ENCODE data around the gene PHF20.
"Not testable (repeated sequence)": the region's sequence is repeated elsewhere in the genome, so short reads cannot be mapped to it uniquely, and the experiment has no call there.

Gene PHF20

DNA sequence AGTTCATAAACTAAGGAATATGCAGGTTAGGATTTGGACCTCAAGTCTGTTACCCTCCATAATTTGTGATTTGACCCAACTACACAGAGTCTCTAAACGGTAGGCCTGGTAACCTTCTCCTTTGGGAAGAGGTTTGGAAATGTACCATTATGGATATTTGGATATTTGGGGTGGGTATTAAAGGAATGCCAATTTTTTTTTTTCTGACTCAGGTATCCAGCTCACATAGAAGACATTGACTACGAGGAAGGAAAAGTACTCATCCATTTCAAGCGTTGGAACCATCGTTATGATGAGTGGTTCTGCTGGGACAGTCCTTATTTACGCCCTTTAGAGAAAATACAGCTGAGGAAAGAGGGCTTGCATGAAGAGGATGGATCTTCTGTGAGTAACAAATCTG, 70.5 kb downstream of the PHF20 start:
- DNase-seq: no peak

DNA sequence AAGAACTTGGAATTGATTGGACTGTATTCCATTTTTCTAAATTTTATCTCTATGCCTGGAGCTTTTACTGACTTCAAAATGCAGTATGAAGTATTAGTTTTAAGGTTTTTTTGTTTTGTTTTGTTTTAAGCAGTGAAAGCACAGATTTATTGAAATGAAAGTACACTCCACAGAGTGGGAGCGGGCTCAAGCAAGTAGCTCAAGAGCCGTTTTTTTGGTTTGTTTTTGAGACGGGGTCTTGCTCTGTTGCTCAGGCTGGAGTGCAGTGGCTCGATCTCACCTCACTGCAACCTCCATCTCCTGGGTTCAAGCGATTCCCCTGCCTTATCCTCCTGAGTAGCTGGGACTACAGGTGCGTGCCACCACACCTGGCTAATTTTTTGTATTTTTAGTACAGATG, 72.1 kb downstream of the PHF20 start:
- DNase-seq: not testable (repeated sequence)

DNA sequence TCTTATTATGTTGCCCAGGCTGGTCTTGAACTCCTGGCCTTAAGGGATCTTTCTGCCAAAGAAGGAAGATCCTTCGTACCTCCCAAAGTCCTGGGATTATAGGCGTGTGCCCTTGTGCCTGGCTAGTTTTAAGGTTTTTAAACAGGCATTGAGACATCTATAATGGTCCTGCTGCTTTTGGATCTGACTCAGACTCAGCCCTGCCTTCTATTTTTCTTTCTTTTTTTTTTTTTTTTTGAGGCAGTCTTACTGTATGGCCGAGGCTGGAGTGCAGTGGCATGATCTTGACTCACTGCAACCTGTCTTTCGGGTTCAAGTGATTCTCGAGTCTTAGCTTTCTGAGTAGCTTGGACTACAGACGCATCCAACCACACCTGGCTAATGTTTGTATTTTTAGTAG, 73.7 kb downstream of the PHF20 start:
- no peak for DNase-seq

DNA sequence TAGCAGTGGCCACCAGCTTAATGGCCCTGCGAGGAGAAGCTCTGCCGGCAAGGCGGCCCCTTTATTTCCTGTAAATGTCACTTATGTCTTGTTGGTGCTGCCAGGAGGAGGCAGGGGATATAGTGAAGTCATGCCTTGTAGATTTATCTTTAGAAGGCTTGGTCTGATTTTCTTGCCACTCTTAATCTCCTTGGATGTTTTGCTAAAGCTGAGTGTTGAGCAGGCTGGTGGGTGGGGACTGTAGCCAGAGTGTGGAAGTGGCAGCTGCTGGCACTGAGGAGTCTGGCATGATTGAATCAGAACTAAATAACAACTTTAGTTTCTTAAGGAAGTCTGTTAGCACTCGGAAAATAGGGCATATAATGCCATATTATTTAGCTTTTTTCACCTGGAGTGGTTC, 77.9 kb downstream of the PHF20 start:
- DNase-seq: no peak

DNA sequence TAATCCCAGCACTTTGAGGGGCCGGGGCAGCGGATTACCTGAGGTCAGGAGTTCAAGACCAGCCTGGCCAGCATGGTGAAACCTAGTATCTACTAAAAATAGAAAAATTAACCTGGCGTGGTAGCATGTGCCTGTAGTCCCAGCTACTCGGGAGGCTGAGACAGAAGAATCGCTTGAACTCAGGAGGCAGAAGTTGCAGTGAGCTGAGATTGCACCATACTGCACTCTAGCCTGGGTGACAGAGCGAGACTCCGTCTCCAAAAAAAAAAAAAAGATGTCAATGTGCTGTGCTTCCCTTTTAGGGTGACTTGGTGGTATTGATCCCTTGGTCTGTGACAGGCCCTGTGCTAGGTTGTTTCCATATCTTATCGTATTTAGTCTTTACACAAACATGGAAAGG, 79.8 kb downstream of the PHF20 start:
- not testable (repeated sequence) for DNase-seq

DNA sequence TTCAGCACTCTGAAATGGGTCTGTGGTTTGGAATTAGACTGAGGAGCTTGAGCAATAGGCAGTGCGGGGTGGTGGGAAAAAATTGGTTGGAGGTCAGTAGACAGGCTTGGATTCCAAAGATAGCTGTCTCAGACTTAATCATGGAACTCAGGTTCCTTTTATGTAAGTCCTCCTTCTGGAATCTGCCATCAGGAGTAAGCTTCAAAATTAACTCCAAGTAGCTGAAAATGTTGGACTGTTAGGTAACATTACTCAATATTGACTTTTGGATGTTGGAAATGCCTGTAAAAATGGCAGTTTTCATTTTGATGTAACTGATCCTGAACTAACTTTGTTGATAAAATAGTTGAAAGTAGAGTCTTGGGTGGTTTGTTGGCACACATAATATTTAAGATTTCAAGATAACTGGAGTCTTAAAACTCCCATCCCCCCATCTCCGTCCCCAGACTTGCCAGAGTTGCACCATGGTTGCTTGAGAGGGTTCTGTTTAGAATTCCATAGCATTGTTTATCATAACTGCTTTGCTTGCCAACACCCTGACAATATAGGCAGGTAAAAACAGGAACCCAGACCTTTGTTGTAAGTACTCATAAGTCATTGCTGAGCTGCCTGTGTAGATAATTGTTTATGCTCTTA, 83.0 kb downstream of the PHF20 start:
- DNase-seq: no peak

DNA sequence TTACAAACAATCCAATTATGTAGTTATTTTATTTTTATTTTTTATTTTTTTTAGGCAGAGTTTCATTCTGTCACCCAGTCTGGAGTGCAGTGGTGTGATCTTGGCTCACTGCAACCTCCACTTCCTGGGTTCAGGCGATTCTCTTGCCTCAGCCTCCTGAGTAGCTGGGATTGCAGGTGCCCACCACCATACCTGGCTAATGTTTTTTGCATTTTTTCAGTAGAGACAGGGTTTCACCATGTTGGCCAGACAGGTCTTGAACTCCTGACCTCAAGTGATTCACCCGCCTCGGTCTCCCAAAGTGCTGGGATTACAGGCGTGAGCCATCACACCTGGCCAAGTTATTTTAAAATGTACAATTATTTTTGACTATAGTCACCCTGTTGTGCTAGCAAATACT, 83.8 kb downstream of the PHF20 start:
- not testable (repeated sequence) for DNase-seq

DNA sequence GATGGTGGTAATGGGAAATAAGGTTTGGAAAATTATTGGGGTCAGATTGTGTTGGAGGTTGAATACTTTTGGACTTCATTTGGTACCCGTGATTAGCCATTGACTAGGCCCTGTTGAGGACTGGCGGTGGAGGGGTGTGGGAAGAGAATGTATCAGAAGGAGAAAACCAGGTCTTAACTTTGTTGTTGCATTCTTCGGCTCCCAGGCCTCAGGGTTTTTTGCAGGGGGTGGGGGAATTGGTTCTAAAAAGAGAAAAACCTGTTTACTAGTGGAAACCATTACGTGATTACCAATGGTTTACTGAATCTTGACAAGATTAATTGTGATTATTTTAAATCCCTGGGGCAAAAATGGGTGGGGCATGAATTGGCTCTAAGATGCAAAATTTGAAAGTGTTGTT, 85.1 kb downstream of the PHF20 start:
- DNase-seq: no peak

DNA sequence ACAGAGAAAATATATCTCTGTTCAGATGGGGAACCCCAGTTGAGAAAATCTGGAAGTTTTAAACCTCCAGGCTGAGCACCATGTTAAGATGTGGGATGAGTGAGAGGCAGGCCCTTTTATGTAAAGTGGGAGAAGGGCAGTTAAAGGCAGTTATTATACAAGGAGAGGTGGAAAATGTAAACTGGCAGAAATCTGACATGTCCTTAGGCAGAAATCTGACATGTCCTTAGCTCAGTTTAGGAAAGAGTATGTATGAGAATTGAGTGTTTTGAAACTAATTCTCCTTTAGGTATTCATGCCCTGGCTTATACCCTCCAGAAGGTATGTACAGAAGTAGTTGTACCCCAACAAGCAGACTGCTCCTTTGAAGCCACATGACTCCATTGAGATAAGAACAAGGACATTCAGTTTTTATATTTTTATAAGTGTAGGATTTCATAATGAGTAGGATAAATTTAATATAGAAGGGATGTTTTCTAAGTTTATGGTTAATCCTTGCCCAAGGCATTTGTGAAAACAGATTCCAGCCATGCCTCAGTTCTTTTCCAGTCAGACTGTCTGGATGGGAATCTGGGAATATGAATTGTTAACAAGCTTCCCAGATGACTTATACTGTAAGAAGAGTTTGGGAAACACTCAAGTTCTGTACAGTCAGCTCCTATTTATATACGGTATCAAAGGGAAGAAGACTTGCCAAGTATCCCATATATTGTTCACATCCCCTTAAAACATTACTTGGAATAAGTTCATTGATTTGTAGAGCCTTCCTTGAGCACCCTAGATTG, 94.8 kb downstream of the PHF20 start:
- DNase-seq: no peak

DNA sequence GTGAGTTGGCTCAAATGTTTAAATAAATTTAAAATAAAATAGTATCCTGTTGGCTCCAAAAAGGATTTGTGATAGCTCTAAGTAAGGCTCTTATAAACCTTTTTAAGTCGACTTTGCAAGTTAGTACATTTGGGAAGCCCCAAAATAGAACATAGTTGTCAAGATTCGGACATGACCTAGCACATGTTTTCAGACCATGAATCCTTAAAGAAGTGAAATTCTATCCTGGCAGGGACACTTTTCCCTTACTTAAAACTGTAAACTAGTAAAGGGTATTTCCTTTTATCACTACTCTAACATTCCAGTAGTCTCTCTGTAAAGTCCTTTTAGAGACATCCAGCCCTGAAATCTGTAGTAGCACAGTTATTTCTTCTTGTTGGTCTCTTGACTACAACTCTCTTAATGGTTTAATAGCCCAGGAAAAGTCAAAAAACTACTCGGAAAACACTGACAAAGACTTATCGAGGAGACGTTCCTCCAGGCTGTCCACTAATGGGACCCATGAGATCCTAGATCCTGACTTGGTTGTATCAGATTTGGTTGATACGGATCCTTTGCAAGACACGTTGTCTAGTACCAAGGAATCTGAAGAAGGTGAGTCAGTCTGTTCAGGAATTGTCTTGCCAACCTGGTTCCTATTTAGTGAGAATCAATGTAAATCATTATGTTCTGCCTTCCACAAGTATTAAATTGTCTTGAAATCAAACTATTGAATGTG, 98.9 kb downstream of the PHF20 start:
- DNase-seq: no peak

DNA sequence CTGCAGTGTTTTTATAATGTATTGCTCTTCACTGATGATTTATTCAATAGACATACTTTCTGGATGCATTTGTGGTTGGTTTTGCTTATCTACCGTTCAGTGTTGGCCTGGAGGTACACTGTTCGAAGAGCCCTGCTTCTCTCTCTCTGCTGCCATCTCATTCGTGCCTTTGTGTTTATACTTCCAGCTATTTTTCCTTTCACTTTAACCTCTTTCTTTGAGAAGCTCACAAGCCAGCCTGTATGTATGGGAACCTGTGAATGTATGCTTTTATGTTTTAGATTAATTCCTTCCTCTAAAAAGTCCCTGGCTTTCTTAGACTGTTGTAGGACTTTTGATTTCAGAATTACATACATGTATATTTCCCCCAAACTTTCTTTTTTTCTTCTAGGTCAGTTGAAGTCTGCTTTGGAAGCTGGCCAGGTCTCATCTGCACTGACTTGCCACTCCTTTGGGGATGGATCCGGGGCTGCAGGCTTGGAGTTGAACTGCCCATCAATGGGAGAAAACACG, 99.5 kb downstream of the PHF20 start:
- no peak for DNase-seq

DNA sequence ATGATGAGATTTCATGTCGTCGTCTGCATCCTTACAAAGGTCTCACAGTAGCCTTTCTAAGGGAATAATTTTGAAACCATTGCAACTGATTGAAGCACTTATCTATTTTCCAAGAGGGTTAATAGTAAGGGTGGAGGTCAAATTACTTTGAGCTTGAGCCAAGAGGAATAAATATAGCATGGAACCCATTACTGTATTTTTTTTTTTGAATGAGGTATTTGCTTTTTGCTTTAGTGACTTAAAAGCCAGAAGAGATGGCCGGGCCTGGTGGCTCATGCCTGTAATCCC, 104.2 kb downstream of the PHF20 start:
- no peak for DNase-seq

DNA sequence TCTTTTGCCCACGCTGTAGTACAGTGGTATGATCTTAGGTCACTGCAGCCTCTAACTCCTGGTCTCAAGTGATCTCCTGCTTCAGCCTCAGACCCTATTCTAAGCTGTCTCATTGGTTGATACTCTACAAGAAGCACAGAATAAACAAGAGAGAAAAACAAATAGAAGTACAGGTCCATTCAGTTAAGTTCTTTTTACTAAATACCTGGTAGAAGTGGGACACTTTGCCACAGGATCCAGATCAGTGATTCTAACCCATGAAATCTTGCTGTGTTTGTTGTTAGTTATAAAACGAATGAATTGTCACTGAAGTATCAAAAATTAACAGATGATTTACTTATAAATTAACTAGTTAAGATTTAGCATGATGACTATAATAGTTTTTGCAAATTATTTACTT, 105.8 kb downstream of the PHF20 start:
- DNase-seq: no peak

DNA sequence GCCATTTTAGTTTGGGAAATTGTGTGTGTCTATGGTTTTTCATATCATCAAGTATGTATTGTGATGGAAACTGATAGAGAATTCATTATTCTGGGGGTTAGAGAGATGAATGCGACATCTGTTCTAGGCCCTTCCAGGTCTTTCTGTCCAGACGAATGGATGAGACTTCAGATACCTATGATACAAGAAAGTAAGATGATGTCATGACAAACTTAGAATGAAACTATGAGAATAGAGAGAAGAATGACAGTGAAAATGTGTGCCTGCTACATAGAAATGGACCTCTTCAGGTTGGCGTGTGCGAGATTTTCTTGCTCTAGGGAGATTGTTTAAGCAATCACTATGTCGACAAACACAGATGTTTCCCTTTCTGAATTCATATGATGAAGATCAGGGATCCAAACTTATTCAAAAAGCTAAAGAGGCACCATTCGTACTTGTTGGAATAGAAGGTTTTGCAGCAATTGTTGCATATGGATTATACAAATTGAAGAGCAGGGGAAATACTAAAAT, 106.4 kb downstream of the PHF20 start:
- DNase-seq: no peak

DNA sequence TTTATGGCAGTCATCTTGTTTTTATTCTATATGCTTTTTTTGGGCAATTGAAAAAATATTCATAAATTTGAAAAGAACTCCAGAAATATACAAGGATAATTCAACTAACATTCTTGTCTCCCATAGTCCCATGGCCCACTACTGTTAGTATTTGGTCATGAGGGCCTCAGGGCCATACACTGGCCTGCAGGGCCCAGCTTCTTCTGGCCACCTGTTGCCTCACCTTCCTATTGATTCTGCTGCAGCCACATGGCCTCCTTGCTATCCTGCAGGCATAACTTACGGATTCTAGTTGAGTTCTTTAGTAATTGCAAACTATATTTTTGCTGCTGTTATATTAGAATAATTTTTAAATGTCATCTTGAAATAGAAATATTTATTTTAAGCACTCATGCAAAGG, 109.9 kb downstream of the PHF20 start:
- no peak for DNase-seq

DNA sequence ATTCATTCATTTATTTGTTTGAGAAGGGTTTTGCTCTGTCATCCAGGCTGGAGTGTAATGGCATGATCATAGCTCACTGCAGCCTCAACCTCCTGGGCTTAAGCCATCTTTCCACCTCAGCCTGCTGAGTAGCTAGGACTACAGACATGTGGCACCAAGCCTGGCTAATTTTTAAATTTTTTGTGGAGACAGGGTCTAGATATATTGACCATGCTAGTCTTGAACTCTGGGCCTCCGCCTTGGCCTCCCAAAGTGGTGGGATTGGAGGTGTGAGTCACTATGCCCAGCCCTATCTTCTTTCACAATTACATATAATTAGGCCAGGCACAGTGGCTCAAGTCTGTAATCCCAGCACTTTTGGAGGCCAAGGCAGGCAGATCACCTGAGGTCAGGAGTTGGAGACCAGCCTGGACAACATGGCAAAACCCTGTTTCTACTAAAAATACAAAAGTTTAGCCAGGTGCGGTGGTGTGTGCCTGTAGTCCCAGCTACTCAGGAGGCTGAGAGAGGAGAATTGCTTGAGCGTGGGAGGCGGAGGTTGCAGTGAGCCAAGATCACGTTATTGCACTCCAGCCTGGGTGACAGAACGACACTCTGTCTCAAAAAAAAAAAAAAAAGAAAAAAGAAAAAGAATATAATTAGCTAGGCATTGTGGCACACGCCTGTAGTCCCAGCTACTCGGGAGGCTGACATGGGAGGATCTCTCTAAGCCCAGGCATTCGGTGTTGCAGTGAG, 110.8 kb downstream of the PHF20 start:
- DNase-seq: not testable (repeated sequence)

DNA sequence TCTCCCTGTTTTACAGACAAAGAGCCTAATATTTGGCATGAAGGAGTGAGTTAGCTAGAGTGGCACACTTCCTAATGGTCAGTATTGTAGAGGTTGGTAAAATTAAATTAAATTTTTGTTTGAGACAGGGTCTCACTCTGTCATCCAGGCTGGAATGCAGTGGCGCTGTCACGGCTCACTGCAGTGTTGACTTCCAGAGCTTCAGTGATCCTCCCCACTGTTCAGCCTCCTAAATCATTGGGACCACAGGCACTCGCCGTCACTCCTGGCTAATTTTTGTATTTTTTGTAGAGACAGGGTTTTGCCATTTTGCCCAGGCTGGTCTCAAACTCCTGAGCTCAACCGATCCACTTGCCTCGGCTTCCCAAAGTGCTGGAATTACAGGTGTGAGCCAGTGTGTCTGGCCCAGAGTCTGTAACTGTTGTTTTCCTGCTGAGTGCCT, 111.5 kb downstream of the PHF20 start:
- no peak for DNase-seq

DNA sequence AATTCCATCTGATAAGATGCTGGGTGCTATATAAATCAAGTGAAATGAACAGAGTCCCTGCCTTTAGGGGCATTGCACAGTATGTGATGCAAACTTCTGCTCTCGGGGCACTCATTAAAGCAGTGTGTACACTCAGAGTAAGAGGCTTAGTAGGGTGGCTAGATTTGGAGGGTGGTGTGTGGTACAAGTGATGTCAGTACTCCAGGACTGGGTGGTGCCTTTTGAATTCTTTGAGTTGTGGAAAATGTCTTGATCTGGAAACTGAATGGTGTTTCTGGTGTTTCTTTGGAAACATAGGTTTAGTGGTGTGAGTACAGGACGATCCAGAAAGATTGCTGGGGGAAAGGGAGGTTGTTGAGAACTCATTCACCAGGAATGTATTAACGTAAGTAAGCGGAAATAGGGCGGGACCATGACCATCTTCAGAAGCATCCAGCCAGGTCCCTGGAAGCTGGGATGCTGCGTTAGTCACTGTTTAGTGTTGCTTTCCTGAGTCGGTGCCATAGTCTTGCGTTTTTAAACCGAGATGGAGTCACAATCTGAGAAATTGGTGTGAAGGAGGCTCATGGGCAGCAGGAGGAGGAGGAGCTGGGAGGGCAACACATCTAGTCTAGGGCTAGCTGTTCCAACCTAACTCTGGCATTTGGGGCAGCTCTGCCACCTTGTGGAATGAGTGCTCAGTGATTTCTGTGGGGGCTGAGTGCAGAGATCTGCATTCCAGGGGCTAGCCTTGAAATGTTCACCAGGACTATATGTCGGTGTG, 112.1 kb downstream of the PHF20 start:
- DNase-seq: peak; percentile 67

DNA sequence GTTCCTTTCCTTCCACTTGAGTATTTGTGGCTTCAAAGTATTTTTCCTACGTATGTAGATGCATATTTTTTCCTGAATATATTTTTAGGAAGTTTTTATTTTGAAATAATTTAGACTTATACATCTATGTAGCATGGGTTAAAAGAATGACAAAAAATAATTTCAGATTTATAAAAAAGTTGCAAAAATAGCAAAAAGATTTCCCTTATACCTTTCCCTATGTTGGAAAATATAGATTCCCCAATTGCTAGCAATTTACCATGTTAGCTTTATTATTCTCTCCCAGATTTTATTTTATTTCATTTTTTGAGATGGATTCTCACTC, 112.7 kb downstream of the PHF20 start:
- DNase-seq: no peak

DNA sequence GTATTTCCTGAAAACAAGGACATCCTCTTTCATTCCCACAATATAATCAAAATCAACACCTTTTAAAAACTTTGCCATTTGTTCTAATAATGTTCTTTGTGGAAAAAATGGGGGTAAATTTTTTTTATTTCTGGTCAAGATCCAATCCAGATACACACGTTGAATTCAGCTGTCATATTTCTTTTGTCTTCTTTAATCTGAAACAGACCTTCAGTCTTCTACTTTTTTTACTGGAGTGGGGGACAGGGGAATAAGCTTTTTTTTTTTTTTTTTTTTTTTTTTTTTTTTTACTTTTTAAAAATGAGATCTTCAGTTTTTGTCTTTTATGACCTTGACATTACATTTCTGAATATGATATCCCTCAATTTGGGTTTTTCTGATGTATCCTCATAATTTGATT, 113.4 kb downstream of the PHF20 start:
- no peak for DNase-seq

DNA sequence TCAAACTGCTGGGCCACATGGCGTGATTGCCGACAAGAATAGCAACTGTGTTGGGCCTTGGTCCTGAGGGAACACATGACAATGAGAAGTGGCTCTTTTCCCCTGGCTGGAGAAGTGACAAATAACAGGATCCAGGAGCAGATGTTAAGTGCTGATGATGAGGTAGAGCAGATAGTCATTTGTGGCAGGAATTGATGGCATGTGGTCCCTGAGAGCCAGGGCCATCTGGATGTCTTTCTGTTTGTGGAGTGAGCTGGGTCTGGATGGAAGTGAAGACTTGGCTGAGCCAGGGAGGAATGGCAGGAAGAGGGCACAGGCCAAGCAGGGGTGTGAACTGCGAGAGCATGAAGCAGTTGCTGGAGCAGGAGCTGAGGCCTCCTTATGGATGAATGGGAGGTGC, 114.7 kb downstream of the PHF20 start:
- no peak for DNase-seq

DNA sequence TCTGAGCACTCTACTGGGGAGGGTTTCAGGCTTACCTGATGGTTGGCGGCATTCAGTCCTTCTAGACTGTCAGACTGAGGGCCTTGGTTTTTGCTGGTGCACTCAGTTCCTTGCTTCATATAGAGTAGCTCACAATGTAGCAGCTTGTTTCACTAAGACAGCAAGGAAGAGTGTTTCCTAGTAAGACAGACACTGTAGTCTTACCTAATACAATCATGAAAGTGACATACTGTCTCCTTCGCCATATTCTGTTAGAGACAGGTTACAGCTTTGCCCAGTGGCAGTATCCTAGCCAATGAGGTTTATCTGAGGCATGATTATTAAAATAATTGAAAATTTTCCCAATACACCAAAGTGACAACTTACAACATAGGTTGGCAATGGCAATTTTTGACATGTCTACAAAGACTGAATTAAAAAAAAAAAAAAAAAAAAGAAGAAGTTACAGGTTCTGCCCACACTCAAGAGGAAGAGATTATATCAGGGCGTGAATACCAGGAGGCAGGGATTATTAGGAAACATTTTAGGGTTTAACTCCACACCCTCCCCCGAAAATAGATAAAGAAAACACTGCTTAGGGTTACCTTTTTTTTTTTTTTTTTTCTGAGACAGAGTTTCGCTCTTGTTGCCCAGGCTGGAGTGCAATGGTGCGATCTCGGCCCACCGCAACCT, 115.7 kb downstream of the PHF20 start:
- DNase-seq: no peak
